PC-9 (cell line): Measurements from ENCODE around the gene CRABP2. TPM values are rescaled to one million over a fixed set of nuclear protein-coding genes. Genes with fewer than 3 reads are reported as not detected.

Experiments
- BruUV-seq: library from RNA; stranded (reverse); fragments of 400-500 nt; replicated peaks from 2 replicates; lab custom pipeline; 2021; lab: Mats Ljungman, UMichigan
- CTCF ChIA-PET: fragments of 300-600 bp; sonication (Branson Sonifier 250); formaldehyde crosslinking; loops from one replicate; lab custom pipeline; 2022; ENCODE audit warnings: antibody characterized with exemption; lab: Charles Lee
- POLR2A ChIA-PET: fragments of 300-600 bp; sonication (Branson Sonifier 250); formaldehyde crosslinking; loops from one replicate; lab custom pipeline; 2022; ENCODE audit warnings: antibody characterized with exemption; ENCODE audit not compliant: unreplicated experiment; lab: Charles Lee
- DNase-seq, 2 experiments: peaks; one replicate each; pipeline versions ENCODE4 v3.0.0 to v3.0.0-alpha.2; 2015 to 2022; ENCODE audit warnings: mixed read lengths in 1 of 2
- H2AFZ ChIP-seq: fragments of 200-600 bp; sonication (generic); 2 replicates; pipeline ENCODE4 v1.8.1; 2017; ENCODE audit warnings: antibody characterized with exemption
- H3F3A ChIP-seq: fragments of 200-600 bp; sonication (generic); 2 replicates; pipeline ENCODE4 v1.8.1; 2017; ENCODE audit warnings: antibody characterized with exemption, mild to moderate bottlenecking, low read depth; ENCODE audit not compliant: insufficient read depth
- H3K27ac ChIP-seq: fragments of 200-600 bp; sonication (generic); 2 replicates; pipeline ENCODE4 v1.6.1; 2016; ENCODE audit warnings: mixed run types
- H3K27me3 ChIP-seq: fragments of 200-600 bp; sonication (generic); 2 replicates; pipeline ENCODE4 v1.6.1; 2016; ENCODE audit warnings: low read depth, mixed run types; ENCODE audit not compliant: insufficient read depth
- H3K36me3 ChIP-seq: fragments of 200-600 bp; sonication (generic); 2 replicates; pipeline ENCODE4 v1.6.1; 2016; ENCODE audit warnings: low read depth, mixed run types
- H3K4me1 ChIP-seq: fragments of 200-600 bp; sonication (generic); replicated peaks from 2 replicates; pipeline ENCODE4 v1.6.1; 2016; ENCODE audit warnings: mixed run types; ENCODE audit not compliant: insufficient read depth
- H3K4me2 ChIP-seq: fragments of 200-600 bp; sonication (generic); 2 replicates; pipeline ENCODE4 v1.6.1; 2017; ENCODE audit warnings: mixed run types
- H3K4me3 ChIP-seq: fragments of 200-600 bp; sonication (generic); 2 replicates; pipeline ENCODE4 v1.6.1; 2016; ENCODE audit warnings: mixed run types
- H3K79me2 ChIP-seq: fragments of 200-600 bp; sonication (generic); 2 replicates; pipeline ENCODE4 v1.6.1; 2017; ENCODE audit warnings: low read depth, mixed run types
- H3K9me2 ChIP-seq: fragments of 200-600 bp; sonication (generic); 2 replicates; pipeline ENCODE4 v1.8.1; 2017; ENCODE audit warnings: mild to moderate bottlenecking; ENCODE audit not compliant: insufficient read depth
- H3K9me3 ChIP-seq: fragments of 200-600 bp; sonication (generic); 2 replicates; pipeline ENCODE4 v1.8.1; 2016; ENCODE audit warnings: low read depth; ENCODE audit not compliant: insufficient read depth
- H4K20me1 ChIP-seq: fragments of 200-600 bp; sonication (generic); 2 replicates; pipeline ENCODE4 v1.8.1; 2017; ENCODE audit not compliant: insufficient read depth
- EZH2 ChIP-seq: fragments of 200-600 bp; sonication (generic); IDR thresholded peaks from 2 replicates; pipeline ENCODE4 v1.8.0; 2017; ENCODE audit warnings: antibody characterized with exemption, low read depth
- intact Hi-C: fragments of 100-400 bp; cut with micrococcal nuclease; formaldehyde crosslinking; loops from one replicate; pipeline ENCODE4 v1.10.0; 2022; ENCODE audit not compliant: unreplicated experiment
- total RNA-seq: library from RNA; stranded (reverse); gene quantifications from 2 replicates; pipeline ENCODE4 v1.2.3, GENCODE V29; 2021
- TF ChIP-seq, protein P1 (sequence below): fragments of 200-600 bp; sonication (generic); conservative IDR thresholded peaks from 2 replicates; pipeline ENCODE4 v1.6.1; 2017; ENCODE audit warnings: mixed run types, antibody characterized with exemption, mild to moderate bottlenecking, moderate library complexity

The CRABP2 gene
- total RNA-seq, 1 experiment from 2014 or later, result 142 TPM

DNA sequence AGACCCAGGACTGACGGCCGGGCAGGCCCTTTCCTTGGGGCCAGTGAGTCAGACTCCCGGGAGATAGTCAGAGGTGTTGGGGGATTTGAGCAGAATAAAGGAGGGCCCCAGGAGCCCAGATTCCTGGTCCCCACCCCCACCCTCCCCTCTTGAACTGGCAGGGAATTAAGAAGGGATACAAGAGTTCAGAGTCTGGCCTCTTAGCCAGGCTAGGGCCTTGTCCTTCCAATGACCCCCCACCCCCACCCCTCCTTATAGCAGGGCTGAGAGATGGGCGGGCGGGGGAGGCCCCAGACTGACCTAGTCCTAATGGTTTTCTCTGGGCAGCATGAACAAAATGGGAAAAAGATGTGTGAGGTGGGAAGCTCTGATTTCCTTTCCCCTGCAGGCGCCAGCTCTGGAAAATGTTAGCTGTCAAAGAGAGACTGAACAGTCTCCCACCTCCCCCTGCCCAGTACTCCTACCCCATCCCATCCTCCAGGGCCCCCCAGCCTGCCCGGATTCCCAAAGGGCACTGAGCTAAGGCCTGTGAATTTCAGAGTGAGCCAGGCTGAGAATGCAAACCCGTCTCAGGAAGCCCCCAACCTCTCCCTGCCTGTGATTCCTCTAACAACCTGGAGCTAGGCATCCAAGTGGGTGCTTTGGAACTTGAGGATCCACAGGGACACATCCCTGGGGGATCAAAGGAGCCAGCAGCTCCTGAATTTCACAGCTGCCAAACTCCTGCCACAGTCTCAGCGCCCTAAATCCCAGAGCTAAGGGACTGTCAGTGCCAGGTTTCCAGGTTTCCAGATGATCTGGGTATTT, 5.8 kb upstream of the CRABP2 start:
- Histone ChIP-seq H3K4me3 (no peak overlapping the region), H2AFZ (no peak overlapping the region), H3K79me2 (no peaks in the 10 kb centered on the region), H3F3A (peaks cover 45% of the 10 kb centered on the region), H4K20me1 (no peaks in the 10 kb centered on the region), H3K36me3 (no peaks in the 10 kb centered on the region), H3K4me2 (no peak overlapping the region), H3K9me3 (no peaks in the 10 kb centered on the region), H3K27me3 (no peaks in the 10 kb centered on the region), H3K9me2 (no peaks in the 10 kb centered on the region), H3K27ac (no peak overlapping the region), H3K4me1 (peaks cover 51% of the 10 kb centered on the region)
- ChIA-PET CTCF (interaction anchor here (1.9 to 2.2 kb wide), 2 partner anchors 15 to 22 kb away, joined by 6 to 7 read pairs; no protein-coding TSS in a partner anchor), POLR2A (interaction anchor here (0.6 kb wide), 1 partner anchor 72 kb away, joined by 3 read pairs; no protein-coding TSS in a partner anchor)
- intact Hi-C loops, result no loop called here
- DNase-seq, result no peak
- TF ChIP-seq, protein P1, sequence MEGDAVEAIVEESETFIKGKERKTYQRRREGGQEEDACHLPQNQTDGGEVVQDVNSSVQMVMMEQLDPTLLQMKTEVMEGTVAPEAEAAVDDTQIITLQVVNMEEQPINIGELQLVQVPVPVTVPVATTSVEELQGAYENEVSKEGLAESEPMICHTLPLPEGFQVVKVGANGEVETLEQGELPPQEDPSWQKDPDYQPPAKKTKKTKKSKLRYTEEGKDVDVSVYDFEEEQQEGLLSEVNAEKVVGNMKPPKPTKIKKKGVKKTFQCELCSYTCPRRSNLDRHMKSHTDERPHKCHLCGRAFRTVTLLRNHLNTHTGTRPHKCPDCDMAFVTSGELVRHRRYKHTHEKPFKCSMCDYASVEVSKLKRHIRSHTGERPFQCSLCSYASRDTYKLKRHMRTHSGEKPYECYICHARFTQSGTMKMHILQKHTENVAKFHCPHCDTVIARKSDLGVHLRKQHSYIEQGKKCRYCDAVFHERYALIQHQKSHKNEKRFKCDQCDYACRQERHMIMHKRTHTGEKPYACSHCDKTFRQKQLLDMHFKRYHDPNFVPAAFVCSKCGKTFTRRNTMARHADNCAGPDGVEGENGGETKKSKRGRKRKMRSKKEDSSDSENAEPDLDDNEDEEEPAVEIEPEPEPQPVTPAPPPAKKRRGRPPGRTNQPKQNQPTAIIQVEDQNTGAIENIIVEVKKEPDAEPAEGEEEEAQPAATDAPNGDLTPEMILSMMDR, result no peak
- BruUV-seq, result no TSS peak

DNA sequence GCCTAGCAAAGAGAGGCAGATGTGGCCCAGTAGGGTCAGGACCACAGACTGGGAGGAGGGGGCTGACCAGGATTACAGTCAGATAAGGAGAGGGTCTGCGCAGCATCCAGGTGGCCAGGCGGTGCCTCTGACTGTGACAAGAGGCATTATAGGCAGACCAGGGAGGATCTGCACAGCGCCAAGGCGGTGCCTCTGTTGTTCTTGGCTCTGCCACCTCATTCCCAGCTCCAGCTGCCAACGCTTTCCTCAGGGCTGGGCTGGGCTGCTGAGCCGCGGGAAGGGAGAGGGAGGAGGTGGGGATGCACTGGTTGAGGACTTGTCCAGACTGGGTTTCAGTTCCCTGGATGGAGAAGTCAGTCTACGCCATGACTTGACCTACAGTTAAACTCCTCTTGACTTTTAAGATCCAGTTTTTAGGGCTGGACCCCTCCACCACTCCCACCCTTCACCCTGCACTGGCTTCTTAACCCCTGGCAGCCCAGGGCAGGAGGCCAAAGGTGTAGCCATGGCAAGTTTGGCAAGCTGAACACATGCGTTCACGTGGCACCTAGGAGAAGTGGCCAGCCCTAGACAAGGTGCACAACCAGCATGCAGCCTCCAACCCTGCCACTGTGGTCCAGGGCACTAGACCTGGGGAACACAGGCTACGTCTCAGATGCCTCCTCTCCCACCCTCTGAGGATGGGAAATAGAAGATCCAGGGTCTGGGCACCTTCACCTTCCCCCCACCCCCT, 4.5 kb upstream of the CRABP2 start:
- H3F3A ChIP-seq, result peaks cover 40% of the 10 kb centered on the region
- H3K4me1 ChIP-seq, result peaks cover 59% of the 10 kb centered on the region
- H3K4me3 ChIP-seq, result no peak overlapping the region
- H3K27ac ChIP-seq, result no peak overlapping the region
- peak; percentile 68 to 84 for DNase-seq
- H3K27me3 ChIP-seq, result no peaks in the 10 kb centered on the region
- no peak for TF ChIP-seq EZH2
- TF ChIP-seq, protein P1, result no peak
- H2AFZ ChIP-seq, result no peak overlapping the region
- H3K9me2 ChIP-seq, result no peaks in the 10 kb centered on the region
- H4K20me1 ChIP-seq, result no peaks in the 10 kb centered on the region
- intact Hi-C loops, result no loop called here
- POLR2A ChIA-PET, result interaction anchor here (0.6 kb wide), 2 partner anchors 18 to 649 kb away, joined by 3 to 4 read pairs; partner anchors contain the start of genes ISG20L2, METTL25B and RAB25
- CTCF ChIA-PET, result interaction anchor here (0.6 to 1.9 kb wide), 2 partner anchors 20 to 125 kb away, joined by 3 to 6 read pairs; no protein-coding TSS in a partner anchor
- no peaks in the 10 kb centered on the region for H3K79me2 ChIP-seq
- no peaks in the 10 kb centered on the region for H3K36me3 ChIP-seq
- H3K4me2 ChIP-seq, result peak overlapping the region; percentile 46
- no peaks in the 10 kb centered on the region for H3K9me3 ChIP-seq
- BruUV-seq, result no TSS peak

- Histone ChIP-seq H3K4me3 (no peak overlapping the region), H4K20me1 (no peaks in the 10 kb centered on the region)
- CTCF ChIA-PET, result interaction anchor here (3.8 to 8.4 kb wide), 2 partner anchors 17 to 19 kb away, joined by 21 to 109 read pairs; no protein-coding TSS in a partner anchor
Measured at GRCh38 chr1:156709031-156709430, 3.6 kb upstream of the CRABP2 start.

More at GRCh38 chr1:156709031-156709430, 3.6 kb upstream of the CRABP2 start:
- DNase-seq, result no peak
- intact Hi-C loops, result no loop called here
- no peak overlapping the region for H2AFZ ChIP-seq
- peaks cover 7% of the 10 kb centered on the region for H3K79me2 ChIP-seq
- POLR2A ChIA-PET, result interaction anchor here (0.6 kb wide), 1 partner anchor 44 kb away, joined by 4 read pairs; no protein-coding TSS in a partner anchor
- H3K9me2 ChIP-seq, result no peaks in the 10 kb centered on the region
- BruUV-seq, result no TSS peak
- H3F3A ChIP-seq, result peaks cover 38% of the 10 kb centered on the region
- H3K4me1 ChIP-seq, result peaks cover 64% of the 10 kb centered on the region
- H3K27me3 ChIP-seq, result no peaks in the 10 kb centered on the region
- H3K4me2 ChIP-seq, result 0 out of 2 replicates have a peak overlapping the region, but pooled peaks have one; percentile 27
- TF ChIP-seq, protein P1, result no peak
- TF ChIP-seq EZH2, result no peak
- no peaks in the 10 kb centered on the region for H3K36me3 ChIP-seq
- H3K9me3 ChIP-seq, result no peaks in the 10 kb centered on the region
- no peak overlapping the region for H3K27ac ChIP-seq
